BLaER1 treated with 17β-estradiol and CSF1 and Interleukin-3, amounts not matched to agents 10 nM and 100 nM (cell line): Measurements from ENCODE around the gene EDA.
A peak's percentile ranks its signal among the peaks of the same experiment; 100 is the strongest.

ENCODE experiments used
- H3K27ac ChIP-seq, 11 experiments: shearing (Covaris generic); formaldehyde crosslinking; 2 replicates each; pipeline ENCODE4 v1.8.1; 2022
- H3K27me3 ChIP-seq, 11 experiments: shearing (Covaris generic); formaldehyde crosslinking; 2 replicates each; pipeline ENCODE4 v1.8.1; 2022
- H3K36me3 ChIP-seq, 11 experiments: shearing (Covaris generic); formaldehyde crosslinking; 2 replicates each; pipeline ENCODE4 v1.8.1; 2022
- H3K4me1 ChIP-seq, 10 experiments: shearing (Covaris generic); formaldehyde crosslinking; 2 replicates each; pipeline ENCODE4 v1.8.1; 2022
- H3K4me2 ChIP-seq, 11 experiments: shearing (Covaris generic); formaldehyde crosslinking; 2 replicates each; pipeline ENCODE4 v1.8.1; 2022
- H3K4me3 ChIP-seq, 10 experiments: shearing (Covaris generic); formaldehyde crosslinking; 2 replicates each; pipeline ENCODE4 v1.8.1; 2022
- H3K9ac ChIP-seq, 11 experiments: shearing (Covaris generic); formaldehyde crosslinking; 2 replicates each; pipeline ENCODE4 v1.8.1; 2022
- H3K9me3 ChIP-seq, 11 experiments: shearing (Covaris generic); formaldehyde crosslinking; replicated peaks in 1 of 11; 2 replicates each; pipeline ENCODE4 v1.8.1; 2022
- H4K20me1 ChIP-seq, 11 experiments: shearing (Covaris generic); formaldehyde crosslinking; 2 replicates each; pipeline ENCODE4 v1.8.1; 2022
- Cebpa-rat ChIP-seq, 11 experiments: shearing (Covaris generic); IDR thresholded peaks; 2 replicates each; pipeline ENCODE4 v1.8.1; 2022

The EDA gene

GRCh38 chrX:69948276-69948797 is 332.4 kb downstream of the EDA start:
- Histone ChIP-seq H3K4me3 (no peak overlapping the region), H3K4me2 (no peak overlapping the region), H3K27ac (no peak overlapping the region), H4K20me1 (no peaks in the 10 kb centered on the region), H3K4me1 (no peaks in the 10 kb centered on the region), H3K9ac (no peak overlapping the region), H3K9me3 (peaks cover 20 to 49% (median 29%) of the 10 kb centered on the region in 11 experiments), H3K36me3 (no peaks in the 10 kb centered on the region), H3K27me3 (peaks cover 48 to 82% (median 73%) of the 10 kb centered on the region in 11 experiments)
- no peak for TF ChIP-seq Cebpa-rat (IDR thresholded peaks at IDR 0.05)

- H3K4me1 ChIP-seq = no peaks in the 10 kb centered on the region
- no peaks in the 10 kb centered on the region for H4K20me1 ChIP-seq
- H3K4me2 ChIP-seq = no peak overlapping the region
- H3K4me3 ChIP-seq = no peak overlapping the region
- H3K27ac ChIP-seq = no peak overlapping the region
- H3K36me3 ChIP-seq = no peaks in the 10 kb centered on the region
- peaks cover 49 to 85% (median 75%) of the 10 kb centered on the region in 11 experiments for H3K27me3 ChIP-seq
- no peak for TF ChIP-seq Cebpa-rat (IDR thresholded peaks at IDR 0.05)
- H3K9me3 ChIP-seq = peaks cover 16 to 32% (median 18%) of the 10 kb centered on the region in 11 experiments; a peak in 20 of 22 replicates
- no peak overlapping the region for H3K9ac ChIP-seq
Observed at GRCh38 chrX:69951753-69952152, 335.8 kb downstream of the EDA start.

GRCh38 chrX:69959712-69960111 is 343.8 kb downstream of the EDA start:
- no peaks in the 10 kb centered on the region for H3K36me3 ChIP-seq
- peaks cover 64 to 100% (median 96%) of the 10 kb centered on the region in 11 experiments for H3K27me3 ChIP-seq
- H3K4me3 ChIP-seq = no peak overlapping the region
- H3K27ac ChIP-seq = no peak overlapping the region
- no peaks in the 10 kb centered on the region for H3K9me3 ChIP-seq
- TF ChIP-seq Cebpa-rat (IDR thresholded peaks at IDR 0.05) = no peak
- H4K20me1 ChIP-seq = no peaks in the 10 kb centered on the region
- H3K9ac ChIP-seq = no peak overlapping the region
- no peaks in the 10 kb centered on the region for H3K4me1 ChIP-seq
- no peak overlapping the region for H3K4me2 ChIP-seq

- H3K9me3 ChIP-seq = no peaks in the 10 kb centered on the region
- no peaks in the 10 kb centered on the region for H4K20me1 ChIP-seq
- H3K27me3 ChIP-seq = peaks cover 57 to 99% (median 85%) of the 10 kb centered on the region in 11 experiments
- H3K9ac ChIP-seq = no peak overlapping the region
- no peaks in the 10 kb centered on the region for H3K36me3 ChIP-seq
- no peak for TF ChIP-seq Cebpa-rat (IDR thresholded peaks at IDR 0.05)
- H3K4me1 ChIP-seq = no peaks in the 10 kb centered on the region
- no peak overlapping the region for H3K27ac ChIP-seq
- H3K4me2 ChIP-seq = no peak overlapping the region
- no peak overlapping the region for H3K4me3 ChIP-seq
Observed at GRCh38 chrX:69961365-69962072, 345.6 kb downstream of the EDA start.

GRCh38 chrX:69968950-69969349 is 353.0 kb downstream of the EDA start:
- Histone ChIP-seq H3K4me3 (no peak overlapping the region), H4K20me1 (no peaks in the 10 kb centered on the region), H3K4me1 (no peaks in the 10 kb centered on the region), H3K27me3 (peaks cover 38 to 92% (median 79%) of the 10 kb centered on the region in 11 experiments), H3K36me3 (no peaks in the 10 kb centered on the region), H3K4me2 (no peak overlapping the region), H3K9me3 (no peaks in the 10 kb centered on the region), H3K9ac (no peak overlapping the region), H3K27ac (no peak overlapping the region)
- no peak for TF ChIP-seq Cebpa-rat (IDR thresholded peaks at IDR 0.05)

GRCh38 chrX:69969460-69969859 is 353.5 kb downstream of the EDA start:
- H3K4me1 ChIP-seq = no peaks in the 10 kb centered on the region
- H3K36me3 ChIP-seq = no peaks in the 10 kb centered on the region
- peaks cover 0 to 3% (median 0%) of the 10 kb centered on the region in 11 experiments; a peak in 1 of 22 replicates for H3K9me3 ChIP-seq
- no peak overlapping the region for H3K27ac ChIP-seq
- no peak for TF ChIP-seq Cebpa-rat (IDR thresholded peaks at IDR 0.05)
- no peaks in the 10 kb centered on the region for H4K20me1 ChIP-seq
- no peak overlapping the region for H3K4me3 ChIP-seq
- H3K4me2 ChIP-seq = no peak overlapping the region
- no peak overlapping the region for H3K9ac ChIP-seq
- peaks cover 36 to 91% (median 78%) of the 10 kb centered on the region in 11 experiments for H3K27me3 ChIP-seq

- no peaks in the 10 kb centered on the region; a peak in 1 of 22 replicates for H4K20me1 ChIP-seq
- no peak overlapping the region for H3K9ac ChIP-seq
- H3K36me3 ChIP-seq = no peaks in the 10 kb centered on the region
- peaks cover 0 to 6% (median 0%) of the 10 kb centered on the region in 10 experiments; a peak in 4 of 20 replicates for H3K4me1 ChIP-seq
- no peak overlapping the region for H3K27ac ChIP-seq
- H3K9me3 ChIP-seq = no peaks in the 10 kb centered on the region
- peaks cover 18 to 39% (median 33%) of the 10 kb centered on the region in 11 experiments; a peak in 21 of 22 replicates for H3K27me3 ChIP-seq
- H3K4me2 ChIP-seq = no peak overlapping the region
- TF ChIP-seq Cebpa-rat (IDR thresholded peaks at IDR 0.05) = no peak
- no peak overlapping the region for H3K4me3 ChIP-seq
Observed at GRCh38 chrX:69987691-69988090, 371.8 kb downstream of the EDA start.

- Histone ChIP-seq H3K4me1 (peaks cover 0 to 6% (median 0%) of the 10 kb centered on the region in 10 experiments; a peak in 4 of 20 replicates), H3K27ac (no peak overlapping the region), H3K27me3 (peaks cover 26 to 50% (median 42%) of the 10 kb centered on the region in 11 experiments; a peak in 21 of 22 replicates), H3K4me3 (no peak overlapping the region), H3K9ac (no peak overlapping the region), H3K36me3 (no peaks in the 10 kb centered on the region), H4K20me1 (no peaks in the 10 kb centered on the region; a peak in 1 of 22 replicates), H3K9me3 (no peaks in the 10 kb centered on the region), H3K4me2 (peak overlapping the region in 2 of 11 experiments; percentile 24 to 39; a peak in 1 of 22 replicates)
- no peak for TF ChIP-seq Cebpa-rat (IDR thresholded peaks at IDR 0.05)
Observed at GRCh38 chrX:69988955-69989394, 373.1 kb downstream of the EDA start.

- peaks cover 33 to 77% (median 69%) of the 10 kb centered on the region in 11 experiments; a peak in 21 of 22 replicates for H3K27me3 ChIP-seq
- no peak overlapping the region for H3K9ac ChIP-seq
- H3K9me3 ChIP-seq = peaks cover 0 to 7% (median 4%) of the 10 kb centered on the region in 11 experiments; a peak in 11 of 22 replicates
- H3K4me2 ChIP-seq = no peak overlapping the region
- H3K4me1 ChIP-seq = peaks cover 0 to 6% (median 0%) of the 10 kb centered on the region in 10 experiments; a peak in 4 of 20 replicates
- TF ChIP-seq Cebpa-rat (IDR thresholded peaks at IDR 0.05) = no peak
- H3K36me3 ChIP-seq = no peaks in the 10 kb centered on the region
- no peaks in the 10 kb centered on the region; a peak in 1 of 22 replicates for H4K20me1 ChIP-seq
- no peak overlapping the region for H3K4me3 ChIP-seq
- H3K27ac ChIP-seq = no peak overlapping the region
Observed at GRCh38 chrX:69991685-69992084, 375.8 kb downstream of the EDA start.
